ENCODE measurements around the gene IL13.

DNA sequence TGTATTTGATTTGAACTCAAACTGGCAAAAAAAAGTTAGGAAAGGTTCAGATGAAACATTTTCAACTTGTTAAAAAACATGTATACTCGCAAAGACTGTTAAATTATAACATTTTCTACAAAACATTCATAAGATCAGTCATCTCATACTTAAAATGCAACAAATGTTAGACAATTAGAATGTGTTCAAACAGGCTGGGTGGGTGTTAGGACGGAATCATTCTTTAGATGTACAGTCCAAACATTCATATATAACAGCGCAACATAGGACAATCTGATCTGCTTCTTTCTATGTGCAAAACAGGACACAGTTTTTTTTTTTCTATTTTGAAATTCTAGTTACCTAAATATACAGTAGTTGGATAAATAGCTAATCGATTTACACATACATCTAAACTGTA is 38.0 kb downstream of the IL13 start:
- TF ChIP-seq CTCF (IDR thresholded peaks at IDR 0.05) (no peak), POLR2A (IDR thresholded peaks at IDR 0.05) (no peak), EP300 (IDR thresholded peaks at IDR 0.05) (no peak), POLR2AphosphoS5 (IDR thresholded peaks at IDR 0.05) (no peak)

Measured in sigmoid colon (tissue), 4 donors.